ENCODE data around the gene DSC3. TPM values are rescaled to one million over a fixed set of nuclear protein-coding genes. Genes with fewer than 3 reads are reported as not detected.

DSC3 gene
- under 1 TPM in 1 of 2 experiments, not detected in 1; 0.02 TPM for total RNA-seq

- peak within 1 kb of the TSS; percentile 49 for H3K4me3 Mint-ChIP-seq
- peaks cover 3% of the 10 kb centered on the region for H3K9me3 Mint-ChIP-seq (ENCODE audit: low read depth)
- ChIA-PET CTCF (no interaction called here), POLR2A (no interaction called here)
- peak; percentile 11 for DNase-seq
- no peak within 1 kb of the TSS for H3K27ac Mint-ChIP-seq
- H3K27me3 Mint-ChIP-seq, result peaks cover 54% of the 10 kb centered on the region
- no peak for ATAC-seq
- peaks cover 7% of the 10 kb centered on the region for H3K4me1 Mint-ChIP-seq
- H3K36me3 Mint-ChIP-seq (ENCODE audit: low read depth), result peaks cover 3% of the 10 kb centered on the region
- intact Hi-C loops (cut with DNase I, micrococcal nuclease), result no loop called here
Measured at GRCh38 chr18:31042406-31043181, at the start of gene DSC3. Gene DSC3 (minus strand): TSS chr18:31042742. CDS start chr18:31042660, 82 bp downstream.

GRCh38 chr18:31091350-31091749, 48.8 kb upstream of the DSC3 start:
- ChIA-PET CTCF (no interaction called here), POLR2A (no interaction called here)
- Mint-ChIP-seq H3K27ac (no peak overlapping the region), H3K4me1 (no peaks in the 10 kb centered on the region), H3K27me3 (no peaks in the 10 kb centered on the region), H3K36me3 (ENCODE audit: low read depth) (no peaks in the 10 kb centered on the region), H3K9me3 (ENCODE audit: low read depth) (no peaks in the 10 kb centered on the region), H3K4me3 (no peak overlapping the region)
- no peak for ATAC-seq
- no peak for DNase-seq
- intact Hi-C loops (cut with DNase I, micrococcal nuclease), result no loop called here

- CTCF ChIA-PET, result no interaction called here
- DNase-seq (no peak), ATAC-seq (no peak)
Measured at GRCh38 chr18:31088532-31088931, 46.0 kb upstream of the DSC3 start.

GRCh38 chr18:31079973-31080372, 37.4 kb upstream of the DSC3 start:
- ChIA-PET CTCF (interaction anchor here (0.6 kb wide), 1 partner anchor 74 kb away, joined by 5 read pairs; no protein-coding TSS in a partner anchor), POLR2A (no interaction called here)
- no peak for DNase-seq
- Mint-ChIP-seq H3K36me3 (ENCODE audit: low read depth) (no peaks in the 10 kb centered on the region), H3K4me1 (no peaks in the 10 kb centered on the region), H3K27ac (no peak overlapping the region), H3K27me3 (no peaks in the 10 kb centered on the region), H3K9me3 (ENCODE audit: low read depth) (no peaks in the 10 kb centered on the region), H3K4me3 (no peak overlapping the region)
- intact Hi-C loops (cut with DNase I, micrococcal nuclease), result loop anchor here in 1 of 2 experiments (10.0 kb wide), 2 partner anchors 55 kb away; no protein-coding TSS in a partner anchor
- no peak for ATAC-seq

More at GRCh38 chr18:31088532-31088931, 46.0 kb upstream of the DSC3 start:
- POLR2A ChIA-PET, result no interaction called here
- H3K4me3 Mint-ChIP-seq, result no peak overlapping the region
- no peaks in the 10 kb centered on the region for H3K9me3 Mint-ChIP-seq (ENCODE audit: low read depth)
- H3K36me3 Mint-ChIP-seq (ENCODE audit: low read depth), result no peaks in the 10 kb centered on the region
- intact Hi-C loops (cut with DNase I, micrococcal nuclease), result no loop called here
- no peaks in the 10 kb centered on the region for H3K27me3 Mint-ChIP-seq
- no peak overlapping the region for H3K27ac Mint-ChIP-seq
- H3K4me1 Mint-ChIP-seq, result no peaks in the 10 kb centered on the region

GRCh38 chr18:31077878-31078277, 35.3 kb upstream of the DSC3 start:
- CTCF ChIA-PET, result no interaction called here

GRCh38 chr18:31072175-31072574, 29.6 kb upstream of the DSC3 start:
- no peak for ATAC-seq
- Mint-ChIP-seq H3K4me3 (no peak overlapping the region), H3K27ac (no peak overlapping the region), H3K27me3 (no peaks in the 10 kb centered on the region), H3K4me1 (no peaks in the 10 kb centered on the region), H3K9me3 (ENCODE audit: low read depth) (peaks cover 2% of the 10 kb centered on the region), H3K36me3 (ENCODE audit: low read depth) (no peaks in the 10 kb centered on the region)
- intact Hi-C loops (cut with DNase I, micrococcal nuclease), result loop anchor here in 1 of 2 experiments (10.0 kb wide), 2 partner anchors 47 to 63 kb away; no protein-coding TSS in a partner anchor
- ChIA-PET CTCF (no interaction called here), POLR2A (no interaction called here)
- DNase-seq, result no peak

More at GRCh38 chr18:31077878-31078277, 35.3 kb upstream of the DSC3 start:
- no peak for DNase-seq
- no peak for ATAC-seq
- POLR2A ChIA-PET, result no interaction called here
- Mint-ChIP-seq H3K27ac (no peak overlapping the region), H3K4me1 (no peaks in the 10 kb centered on the region), H3K36me3 (ENCODE audit: low read depth) (no peaks in the 10 kb centered on the region), H3K4me3 (no peak overlapping the region), H3K9me3 (ENCODE audit: low read depth) (no peaks in the 10 kb centered on the region), H3K27me3 (no peaks in the 10 kb centered on the region)
- intact Hi-C loops (cut with DNase I, micrococcal nuclease), result loop anchor here in 1 of 2 experiments (10.0 kb wide), 2 partner anchors 53 to 57 kb away; no protein-coding TSS in a partner anchor

- Mint-ChIP-seq H3K36me3 (ENCODE audit: low read depth) (no peaks in the 10 kb centered on the region), H3K4me3 (no peak overlapping the region), H3K27ac (no peak overlapping the region), H3K27me3 (peaks cover 2% of the 10 kb centered on the region), H3K4me1 (no peaks in the 10 kb centered on the region), H3K9me3 (ENCODE audit: low read depth) (peaks cover 2% of the 10 kb centered on the region)
- intact Hi-C loops (cut with DNase I, micrococcal nuclease), result loop anchor here in 1 of 2 experiments (10.0 kb wide), 2 partner anchors 45 to 65 kb away; no protein-coding TSS in a partner anchor
- CTCF ChIA-PET, result no interaction called here
- ATAC-seq, result no peak
- no peak for DNase-seq
- POLR2A ChIA-PET, result no interaction called here
Measured at GRCh38 chr18:31070206-31070605, 27.7 kb upstream of the DSC3 start.

GRCh38 chr18:31066266-31066665, 23.7 kb upstream of the DSC3 start:
- Mint-ChIP-seq H3K27me3 (peaks cover 2% of the 10 kb centered on the region), H3K4me3 (no peak overlapping the region), H3K4me1 (peaks cover 15% of the 10 kb centered on the region), H3K9me3 (ENCODE audit: low read depth) (peaks cover 2% of the 10 kb centered on the region), H3K27ac (no peak overlapping the region), H3K36me3 (ENCODE audit: low read depth) (no peaks in the 10 kb centered on the region)
- intact Hi-C loops (cut with DNase I, micrococcal nuclease), result no loop called here
- ChIA-PET POLR2A (no interaction called here), CTCF (interaction anchor here (0.7 kb wide), 1 partner anchor 10 kb away, joined by 3 read pairs; no protein-coding TSS in a partner anchor)
- DNase-seq (no peak), ATAC-seq (no peak)

- ChIA-PET POLR2A (no interaction called here), CTCF (no interaction called here)
- no peak for DNase-seq
- H3K4me3 Mint-ChIP-seq, result no peak overlapping the region
- ATAC-seq, result no peak
- intact Hi-C loops (cut with DNase I, micrococcal nuclease), result no loop called here
- H3K27ac Mint-ChIP-seq, result no peak overlapping the region
- peaks cover 4% of the 10 kb centered on the region for H3K27me3 Mint-ChIP-seq
- peaks cover 2% of the 10 kb centered on the region for H3K9me3 Mint-ChIP-seq (ENCODE audit: low read depth)
- peaks cover 15% of the 10 kb centered on the region for H3K4me1 Mint-ChIP-seq
- H3K36me3 Mint-ChIP-seq (ENCODE audit: low read depth), result no peaks in the 10 kb centered on the region
Measured at GRCh38 chr18:31065036-31065773, 22.7 kb upstream of the DSC3 start.

- peaks cover 15% of the 10 kb centered on the region for H3K4me1 Mint-ChIP-seq
- ChIA-PET CTCF (no interaction called here), POLR2A (no interaction called here)
- intact Hi-C loops (cut with DNase I, micrococcal nuclease), result no loop called here
- no peak overlapping the region for H3K4me3 Mint-ChIP-seq
- DNase-seq, result peak; percentile 51
- no peaks in the 10 kb centered on the region for H3K9me3 Mint-ChIP-seq (ENCODE audit: low read depth)
- peak; percentile 95 for ATAC-seq
- no peak overlapping the region for H3K27ac Mint-ChIP-seq
- H3K36me3 Mint-ChIP-seq (ENCODE audit: low read depth), result no peaks in the 10 kb centered on the region
- peaks cover 5% of the 10 kb centered on the region for H3K27me3 Mint-ChIP-seq
Measured at GRCh38 chr18:31064130-31064529, 21.6 kb upstream of the DSC3 start.

GRCh38 chr18:31061945-31062344, 19.4 kb upstream of the DSC3 start:
- ChIA-PET POLR2A (no interaction called here), CTCF (interaction anchor here (0.7 kb wide), 1 partner anchor 112 kb away, joined by 3 read pairs; no protein-coding TSS in a partner anchor)
- DNase-seq (no peak), ATAC-seq (no peak)
- intact Hi-C loops (cut with DNase I, micrococcal nuclease), result no loop called here
- H3K36me3 Mint-ChIP-seq (ENCODE audit: low read depth), result no peaks in the 10 kb centered on the region
- H3K9me3 Mint-ChIP-seq (ENCODE audit: low read depth), result no peaks in the 10 kb centered on the region
- H3K27me3 Mint-ChIP-seq, result peaks cover 5% of the 10 kb centered on the region
- no peak overlapping the region for H3K27ac Mint-ChIP-seq
- no peak overlapping the region for H3K4me3 Mint-ChIP-seq
- peaks cover 15% of the 10 kb centered on the region for H3K4me1 Mint-ChIP-seq

GRCh38 chr18:31058897-31059296, 16.4 kb upstream of the DSC3 start:
- H3K36me3 Mint-ChIP-seq (ENCODE audit: low read depth), result no peaks in the 10 kb centered on the region
- intact Hi-C loops (cut with DNase I, micrococcal nuclease), result no loop called here
- no peak overlapping the region for H3K4me3 Mint-ChIP-seq
- ATAC-seq (no peak), DNase-seq (no peak)
- peaks cover 3% of the 10 kb centered on the region for H3K27me3 Mint-ChIP-seq
- ChIA-PET POLR2A (no interaction called here), CTCF (no interaction called here)
- peaks cover 9% of the 10 kb centered on the region for H3K4me1 Mint-ChIP-seq
- H3K27ac Mint-ChIP-seq, result no peak overlapping the region
- no peaks in the 10 kb centered on the region for H3K9me3 Mint-ChIP-seq (ENCODE audit: low read depth)
